SU-DHL-6 (cell line): ENCODE results near the gene CNP.

Source experiments
- H2AFZ ChIP-seq: fragments of 200-600 bp; sonication (generic); 2 replicates; pipeline ENCODE4 v1.6.1; 2014; ENCODE audit warnings: low read depth, mild to moderate bottlenecking, moderate library complexity, mixed read lengths, antibody characterized with exemption, low read length; ENCODE audit not compliant: severe bottlenecking
- H3F3A ChIP-seq: fragments of 200-600 bp; shearing (Covaris generic); 2 replicates; pipeline ENCODE4 v1.6.0; 2016; ENCODE audit warnings: antibody characterized with exemption, mild to moderate bottlenecking; ENCODE audit not compliant: insufficient read depth
- H3K27ac ChIP-seq: fragments of 200-600 bp; sonication (generic); 2 replicates; pipeline ENCODE4 v1.5.1; 2016; ENCODE audit warnings: low read depth, mild to moderate bottlenecking, low read length, moderate library complexity, mixed read lengths
- H3K27me3 ChIP-seq: fragments of 200-600 bp; sonication (generic), shearing (Covaris generic); 2 replicates; pipeline ENCODE4 v1.6.0; 2014; ENCODE audit warnings: mild to moderate bottlenecking, low read length
- H3K36me3 ChIP-seq: fragments of 200-600 bp; sonication (generic); 2 replicates; pipeline ENCODE4 v1.6.1; 2014; ENCODE audit warnings: mild to moderate bottlenecking, low read length, mixed read lengths
- H3K4me2 ChIP-seq: fragments of 300-600, 200-600 bp; shearing (Covaris generic), sonication (generic); 2 replicates; pipeline ENCODE4 v1.6.0; 2014; ENCODE audit warnings: low read length, low read depth, mild to moderate bottlenecking; ENCODE audit not compliant: poor library complexity, severe bottlenecking
- H3K4me3 ChIP-seq: fragments of 200-600 bp; sonication (generic); 2 replicates; pipeline ENCODE4 v1.5.1; 2014; ENCODE audit warnings: antibody characterized with exemption, low read length, mild to moderate bottlenecking, mixed read lengths; ENCODE audit not compliant: insufficient read depth, poor library complexity, severe bottlenecking
- H3K79me2 ChIP-seq: fragments of 200-600 bp; sonication (generic); 2 replicates; pipeline ENCODE4 v1.6.1; 2014; ENCODE audit warnings: mild to moderate bottlenecking, low read length, moderate library complexity; ENCODE audit not compliant: insufficient read depth
- H3K9ac ChIP-seq: fragments of 200-600 bp; sonication (generic); 2 replicates; pipeline ENCODE4 v1.7.0; 2014; ENCODE audit warnings: mild to moderate bottlenecking, low read length
- H3K9me2 ChIP-seq: fragments of 200-600 bp; sonication (generic); replicated peaks from 2 replicates; pipeline ENCODE4 v1.6.1; 2014; ENCODE audit warnings: low read length; ENCODE audit not compliant: insufficient read depth
- H3K9me3 ChIP-seq: fragments of 200-600 bp; sonication (generic); 2 replicates; pipeline ENCODE4 v1.6.1; 2014; ENCODE audit warnings: low read length, mixed read lengths; ENCODE audit not compliant: insufficient read depth
- H4K20me1 ChIP-seq: fragments of 200-600 bp; sonication (generic); 2 replicates; pipeline ENCODE4 v1.6.1; 2014; ENCODE audit warnings: low read depth, mild to moderate bottlenecking, antibody characterized with exemption, low read length, moderate library complexity, mixed read lengths
- EZH2phosphoT487 ChIP-seq: fragments of 200-600 bp; sonication (generic), shearing (Covaris generic); conservative IDR thresholded peaks from 2 replicates; pipeline ENCODE4 v1.6.1; 2018; ENCODE audit warnings: mild to moderate bottlenecking, antibody characterized with exemption, low read length, moderate library complexity, mixed read lengths
- TF ChIP-seq, protein P1 (sequence below): fragments of 200-600 bp; sonication (generic); IDR thresholded peaks from one replicate; pipeline ENCODE4 v1.5.1; 2017; ENCODE audit warnings: antibody characterized with exemption, mild to moderate bottlenecking, low read length, moderate library complexity; ENCODE audit not compliant: insufficient read depth, poor library complexity, severe bottlenecking

Gene CNP

DNA sequence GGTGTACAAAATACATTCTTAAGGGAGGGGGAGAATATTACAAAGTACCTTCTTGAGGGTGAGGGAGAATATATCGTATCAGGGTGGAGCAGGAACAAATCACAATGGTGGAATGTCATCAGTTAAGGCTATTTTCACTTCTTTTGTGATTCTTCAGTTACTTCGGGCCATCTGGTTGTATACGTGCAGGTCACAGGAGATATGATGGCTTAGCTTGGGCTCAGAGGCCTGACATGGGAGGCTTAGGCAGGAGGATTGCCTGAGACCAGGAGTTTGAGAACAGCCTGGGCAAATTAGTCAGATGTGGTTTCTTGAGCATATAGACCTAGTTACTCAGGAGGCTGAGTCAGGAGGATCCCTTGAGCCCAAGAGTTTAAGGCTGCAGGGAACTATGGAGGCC, 23.1 kb upstream of the CNP start:
- no peaks in the 10 kb centered on the region for H3K9me3 ChIP-seq
- H3K9me2 ChIP-seq = no peaks in the 10 kb centered on the region
- no peak overlapping the region for H3K4me2 ChIP-seq
- H3K36me3 ChIP-seq = no peaks in the 10 kb centered on the region
- TF ChIP-seq, protein P1, sequence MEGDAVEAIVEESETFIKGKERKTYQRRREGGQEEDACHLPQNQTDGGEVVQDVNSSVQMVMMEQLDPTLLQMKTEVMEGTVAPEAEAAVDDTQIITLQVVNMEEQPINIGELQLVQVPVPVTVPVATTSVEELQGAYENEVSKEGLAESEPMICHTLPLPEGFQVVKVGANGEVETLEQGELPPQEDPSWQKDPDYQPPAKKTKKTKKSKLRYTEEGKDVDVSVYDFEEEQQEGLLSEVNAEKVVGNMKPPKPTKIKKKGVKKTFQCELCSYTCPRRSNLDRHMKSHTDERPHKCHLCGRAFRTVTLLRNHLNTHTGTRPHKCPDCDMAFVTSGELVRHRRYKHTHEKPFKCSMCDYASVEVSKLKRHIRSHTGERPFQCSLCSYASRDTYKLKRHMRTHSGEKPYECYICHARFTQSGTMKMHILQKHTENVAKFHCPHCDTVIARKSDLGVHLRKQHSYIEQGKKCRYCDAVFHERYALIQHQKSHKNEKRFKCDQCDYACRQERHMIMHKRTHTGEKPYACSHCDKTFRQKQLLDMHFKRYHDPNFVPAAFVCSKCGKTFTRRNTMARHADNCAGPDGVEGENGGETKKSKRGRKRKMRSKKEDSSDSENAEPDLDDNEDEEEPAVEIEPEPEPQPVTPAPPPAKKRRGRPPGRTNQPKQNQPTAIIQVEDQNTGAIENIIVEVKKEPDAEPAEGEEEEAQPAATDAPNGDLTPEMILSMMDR = no peak
- no peak for TF ChIP-seq EZH2phosphoT487
- no peak overlapping the region for H3K27ac ChIP-seq
- H3K4me3 ChIP-seq = no peak overlapping the region
- no peak overlapping the region for H3K9ac ChIP-seq
- H3K27me3 ChIP-seq = no peaks in the 10 kb centered on the region
- H3K79me2 ChIP-seq = no peaks in the 10 kb centered on the region
- H3F3A ChIP-seq = no peaks in the 10 kb centered on the region
- no peaks in the 10 kb centered on the region for H4K20me1 ChIP-seq
- H2AFZ ChIP-seq = no peak overlapping the region

DNA sequence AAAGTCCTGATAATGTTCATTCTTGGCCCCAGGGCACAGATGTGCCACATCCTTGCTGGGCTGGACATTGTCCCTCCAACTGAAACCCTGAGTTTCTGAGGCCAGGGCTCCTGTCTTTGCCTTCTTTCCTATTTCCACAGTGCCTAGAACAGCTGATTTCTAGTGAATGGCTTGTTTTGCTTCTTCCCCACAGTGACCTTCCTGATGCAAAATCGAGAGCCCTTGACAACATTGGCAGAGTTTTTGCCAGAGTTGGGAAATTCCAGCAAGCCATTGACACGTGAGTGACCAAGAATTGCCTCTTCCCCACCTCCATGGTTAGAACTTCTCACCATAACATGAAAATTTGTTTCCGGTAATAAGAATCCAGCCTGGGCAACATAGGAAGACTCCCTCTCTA, 21.7 kb upstream of the CNP start:
- no peak overlapping the region for H3K4me2 ChIP-seq
- H3K27ac ChIP-seq = no peak overlapping the region
- no peaks in the 10 kb centered on the region for H4K20me1 ChIP-seq
- no peak overlapping the region for H2AFZ ChIP-seq
- TF ChIP-seq, protein P1 = no peak
- TF ChIP-seq EZH2phosphoT487 = no peak
- H3K36me3 ChIP-seq = no peaks in the 10 kb centered on the region
- no peaks in the 10 kb centered on the region for H3K27me3 ChIP-seq
- H3K79me2 ChIP-seq = no peaks in the 10 kb centered on the region
- no peaks in the 10 kb centered on the region for H3F3A ChIP-seq
- H3K4me3 ChIP-seq = no peak overlapping the region
- H3K9me3 ChIP-seq = no peaks in the 10 kb centered on the region
- no peak overlapping the region for H3K9ac ChIP-seq
- H3K9me2 ChIP-seq = no peaks in the 10 kb centered on the region

DNA sequence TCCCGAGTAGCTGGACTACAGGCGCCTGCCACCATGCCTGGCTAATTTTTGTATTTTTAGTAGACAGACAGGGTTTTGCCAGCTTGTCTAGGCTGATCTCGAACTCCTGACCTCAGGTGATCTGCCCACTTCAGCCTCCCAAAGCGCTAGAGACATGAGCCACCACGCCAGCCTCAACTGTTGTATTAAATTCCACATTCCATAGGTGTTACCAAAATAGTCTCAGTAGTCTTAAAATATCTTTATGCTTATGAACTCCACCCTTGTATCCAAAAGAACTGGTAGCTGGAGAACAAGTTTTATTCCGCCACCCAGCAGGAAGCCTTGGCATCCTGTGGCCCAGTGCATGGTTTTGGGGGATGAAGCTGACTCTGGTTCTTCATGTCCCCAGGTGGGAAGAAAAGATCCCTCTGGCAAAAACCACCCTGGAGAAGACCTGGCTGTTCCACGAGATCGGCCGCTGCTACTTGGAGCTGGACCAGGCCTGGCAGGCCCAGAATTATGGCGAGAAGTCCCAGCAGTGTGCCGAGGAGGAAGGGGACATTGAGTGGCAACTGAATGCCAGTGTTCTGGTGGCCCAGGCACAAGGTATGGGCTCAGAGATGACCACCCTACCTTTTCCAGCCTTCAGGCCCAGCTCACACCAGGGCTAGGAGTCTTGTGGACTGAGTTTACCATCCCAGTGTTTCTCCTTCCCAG, 17.7 kb upstream of the CNP start:
- H3K27me3 ChIP-seq = no peaks in the 10 kb centered on the region
- H3K4me2 ChIP-seq = no peak overlapping the region
- no peaks in the 10 kb centered on the region for H3K79me2 ChIP-seq
- no peaks in the 10 kb centered on the region for H4K20me1 ChIP-seq
- no peaks in the 10 kb centered on the region for H3K36me3 ChIP-seq
- no peak overlapping the region for H2AFZ ChIP-seq
- no peaks in the 10 kb centered on the region for H3K9me2 ChIP-seq
- H3K9me3 ChIP-seq = no peaks in the 10 kb centered on the region
- H3F3A ChIP-seq = no peaks in the 10 kb centered on the region
- H3K9ac ChIP-seq = no peak overlapping the region
- no peak overlapping the region for H3K4me3 ChIP-seq
- no peak for TF ChIP-seq EZH2phosphoT487
- TF ChIP-seq, protein P1 = no peak
- H3K27ac ChIP-seq = no peak overlapping the region
